NCI-H82 (cell line): ENCODE results near the gene TTC7B.

Experiments used
- DNase-seq: peaks from one replicate; lab custom pipeline; 2025; lab: John Stamatoyannopoulos, UW

The TTC7B gene

GRCh38 chr14:90805662-90806540, 10.3 kb downstream of the TTC7B start:
- DNase-seq, result no peak

- no peak for DNase-seq
Observed at GRCh38 chr14:90805084-90805391, 11.2 kb downstream of the TTC7B start.

GRCh38 chr14:90804292-90805083, 11.7 kb downstream of the TTC7B start:
- DNase-seq, result no peak

- no peak for DNase-seq
Observed at GRCh38 chr14:90803249-90803648, 13.0 kb downstream of the TTC7B start.

GRCh38 chr14:90799420-90799819, 16.8 kb downstream of the TTC7B start:
- no peak for DNase-seq

- DNase-seq, result no peak
Observed at GRCh38 chr14:90797919-90798318, 18.3 kb downstream of the TTC7B start.

GRCh38 chr14:90797451-90797850, 18.8 kb downstream of the TTC7B start:
- no peak for DNase-seq

- no peak for DNase-seq
Observed at GRCh38 chr14:90796329-90796728, 19.9 kb downstream of the TTC7B start.

- DNase-seq, result no peak
Observed at GRCh38 chr14:90795744-90796143, 20.5 kb downstream of the TTC7B start.

- no peak for DNase-seq
Observed at GRCh38 chr14:90791486-90791885, 24.7 kb downstream of the TTC7B start.

- no peak for DNase-seq
Observed at GRCh38 chr14:90788031-90788430, 28.2 kb downstream of the TTC7B start.

- DNase-seq, result no peak
Observed at GRCh38 chr14:90785876-90786450, 30.3 kb downstream of the TTC7B start.

- peak; percentile 44 for DNase-seq
Observed at GRCh38 chr14:90785471-90785870, 30.8 kb downstream of the TTC7B start.

- DNase-seq, result no peak
Observed at GRCh38 chr14:90784621-90785270, 31.5 kb downstream of the TTC7B start.

- DNase-seq, result no peak
Observed at GRCh38 chr14:90783344-90783743, 32.9 kb downstream of the TTC7B start.

- no peak for DNase-seq
Observed at GRCh38 chr14:90782892-90783291, 33.3 kb downstream of the TTC7B start.

- DNase-seq, result no peak
Observed at GRCh38 chr14:90781876-90782275, 34.4 kb downstream of the TTC7B start.

- DNase-seq, result no peak
Observed at GRCh38 chr14:90781344-90781761, 34.9 kb downstream of the TTC7B start.

- DNase-seq, result no peak
Observed at GRCh38 chr14:90780519-90780918, 35.7 kb downstream of the TTC7B start.

- DNase-seq, result peak; percentile 11
Observed at GRCh38 chr14:90778571-90779255, 37.5 kb downstream of the TTC7B start.

GRCh38 chr14:90777830-90778485, 38.3 kb downstream of the TTC7B start:
- no peak for DNase-seq
